Left lung (tissue), 14 donors: ENCODE measurements around the gene GSPT1. TPM values are rescaled to one million over a fixed set of nuclear protein-coding genes. Genes with fewer than 3 reads are reported as not detected.
"Not testable (repeated sequence)": the region's sequence is repeated elsewhere in the genome, so short reads cannot be mapped to it uniquely, and the experiment has no call there.

ENCODE experiments used
- ATAC-seq: fragments of 200-7000 bp; cut with Tn5 transposase; one replicate; pipeline ENCODE4 v1.9.1; 2020; ENCODE audit warnings: moderate library complexity
- DNase-seq, 4 donors: peaks; one replicate each; pipeline ENCODE4 v3.0.0-alpha.2; 2013 to 2020
- H3K27ac ChIP-seq, 2 donors: fragments of 200-600 bp; sonication (generic) in 1 of 2; one replicate each; pipeline versions ENCODE4 v1.5.0 to v1.8.0; 2020 to 2021
- H3K27me3 ChIP-seq, 2 donors: fragments of 200-600 bp; sonication (generic) in 1 of 2; one replicate each; pipeline versions ENCODE4 v1.5.0 to v1.8.0; 2020 to 2021
- H3K36me3 ChIP-seq, 2 donors: fragments of 200-600 bp; sonication (generic) in 1 of 2; one replicate each; pipeline versions ENCODE4 v1.5.0 to v1.8.0; 2020 to 2021
- H3K4me1 ChIP-seq, 2 donors: fragments of 200-600 bp; one replicate each; pipeline ENCODE4 v1.8.0; 2021
- H3K4me3 ChIP-seq, 2 donors: fragments of 200-600 bp; sonication (generic) in 1 of 2; one replicate each; pipeline versions ENCODE4 v1.5.0 to v1.8.0; 2020 to 2021; ENCODE audit warnings: mild to moderate bottlenecking in 1 of 2
- H3K9me3 ChIP-seq, 2 donors: fragments of 200-600 bp; sonication (generic) in 1 of 2; one replicate each; pipeline versions ENCODE4 v1.5.0 to v1.8.0; 2020 to 2021
- CTCF ChIP-seq, 2 donors: fragments of 200-600 bp; sonication (generic) in 1 of 2; IDR thresholded peaks; one replicate each; pipeline versions ENCODE4 v1.5.0 to v1.8.0; 2021; ENCODE audit warnings: antibody characterized with exemption in 2 of 2
- intact Hi-C, 2 donors: fragments of 100-400 bp; cut with DNase I; formaldehyde crosslinking; loops; one replicate each; pipeline versions ENCODE4 v1.11.2 to v1.14.2; 2022
- long read RNA-seq, 12 donors: library from polyadenylated mRNA in 2 of 12; unstranded in 2 of 12; transcript quantifications; one replicate each; pipeline ENCODE4 v2.0.0 and lab custom pipeline, GENCODE V29; 2019 to 2026
- polyA plus RNA-seq, 6 donors: library from polyadenylated mRNA; unstranded; fragments of 120-200 nt; gene quantifications; one replicate each; pipeline ENCODE4 v1.2.1, GENCODE V29; 2013; ENCODE audit not compliant: insufficient read length in 6 of 6
- total RNA-seq, 2 donors: library from RNA; stranded (reverse); fragmentation: NEBNext Ultra II Directional; extraction: Animal tissue kit (Norgen Biotek cat#: 25700); gene quantifications; one replicate each; pipeline ENCODE4 v1.2.1, GENCODE V29; 2021
- donor health status: DM: no; HTN: yes; CAD: no.
- donor health status: DM: no; HTN: no; CAD: no.

GSPT1 gene
- 100 to 1,000 TPM; 110 to 140 TPM for total RNA-seq
- 100 to 1,000 TPM in 5 of 6 donors, 10 to 100 TPM in 1; 93.5 to 109 (median 105) TPM for polyA plus RNA-seq
- long read RNA-seq, donor 1, full-length matches to known transcripts: 26 of 32 reads
- long read RNA-seq, donor 1, partial matches to known transcripts: 6 of 32 reads
- long read RNA-seq, donor 1, other reads (novel, unspliced or antisense): 0 of 32 reads
- long read RNA-seq, donor 2, full-length matches to known transcripts: 20 of 28 reads
- long read RNA-seq, donor 2, partial matches to known transcripts: 8 of 28 reads
- long read RNA-seq, donor 2, other reads (novel, unspliced or antisense): 0 of 28 reads
- long read RNA-seq, donor 3, full-length matches to known transcripts: 8 of 14 reads
- long read RNA-seq, donor 3, partial matches to known transcripts: 6 of 14 reads
- long read RNA-seq, donor 3, other reads (novel, unspliced or antisense): 0 of 14 reads
- long read RNA-seq, donor 4, partial matches to known transcripts: 8 of 9 reads
- long read RNA-seq, donor 4, other reads (novel, unspliced or antisense): 1 of 9 reads
- long read RNA-seq, donor 5, full-length matches to known transcripts: 10 of 15 reads
- long read RNA-seq, donor 5, partial matches to known transcripts: 5 of 15 reads
- long read RNA-seq, donor 5, other reads (novel, unspliced or antisense): 0 of 15 reads
- long read RNA-seq, donor 6, full-length matches to known transcripts: 10 of 18 reads
- long read RNA-seq, donor 6, partial matches to known transcripts: 8 of 18 reads
- long read RNA-seq, donor 6, other reads (novel, unspliced or antisense): 0 of 18 reads
- long read RNA-seq, donor 7, full-length matches to known transcripts: 10 of 10 reads
- long read RNA-seq, donor 7, partial matches to known transcripts: 0 of 10 reads
- long read RNA-seq, donor 7, other reads (novel, unspliced or antisense): 0 of 10 reads
- long read RNA-seq, donor 8, full-length matches to known transcripts: 16 of 16 reads
- long read RNA-seq, donor 8, partial matches to known transcripts: 0 of 16 reads
- long read RNA-seq, donor 8, other reads (novel, unspliced or antisense): 0 of 16 reads
- long read RNA-seq, donor 9: 0 reads
- long read RNA-seq, donor 10, full-length matches to known transcripts: 7 of 26 reads
- long read RNA-seq, donor 10, partial matches to known transcripts: 18 of 26 reads
- long read RNA-seq, donor 10, other reads (novel, unspliced or antisense): 1 of 26 reads
- long read RNA-seq, donor 11: 0 reads
- long read RNA-seq, donor 12, full-length matches to known transcripts: 15 of 15 reads
- long read RNA-seq, donor 12, partial matches to known transcripts: 0 of 15 reads
- long read RNA-seq, donor 12, other reads (novel, unspliced or antisense): 0 of 15 reads

GRCh38 chr16:11915644-11916523, at the start of gene GSPT1:
TSS of gene GSPT1 (minus strand) at chr16:11915956. CDS start at chr16:11915720, 236 bp downstream.
- DNase-seq (peak; percentile 97 to 100 (median 99)), ATAC-seq (peak; percentile 93)
- H3K27ac ChIP-seq: peak within 1 kb of the TSS; percentile 94 to 95
- H3K9me3 ChIP-seq: no peaks in the 10 kb centered on the region
- peak within 1 kb of the TSS; percentile 85 to 86 for H3K4me3 ChIP-seq
- no peaks in the 10 kb centered on the region for H3K36me3 ChIP-seq
- H3K4me1 ChIP-seq: peaks cover 13 to 38% of the 10 kb centered on the region in 2 donors
- intact Hi-C loops: loop anchor here in 1 of 2 donors (10.0 kb wide), 1 partner anchor 61 kb away; the partner anchor contains the start of gene RSL1D1
- no peaks in the 10 kb centered on the region for H3K27me3 ChIP-seq
- peak in 1 of 2 donors; percentile 74 for TF ChIP-seq CTCF (IDR thresholded peaks at IDR 0.05)

- H3K4me1 ChIP-seq: no peaks in the 10 kb centered on the region
- DNase-seq: no peak
- no peak within 1 kb of the TSS for H3K4me3 ChIP-seq
- ATAC-seq: no peak
- no peaks in the 10 kb centered on the region for H3K27me3 ChIP-seq
- H3K27ac ChIP-seq: no peak within 1 kb of the TSS
- intact Hi-C loops: no loop called here
- no peaks in the 10 kb centered on the region for H3K9me3 ChIP-seq
- no peaks in the 10 kb centered on the region for H3K36me3 ChIP-seq
- no peak for TF ChIP-seq CTCF (IDR thresholded peaks at IDR 0.05)
Measured at GRCh38 chr16:11964761-11965551, 49.2 kb upstream of the GSPT1 start, which contains the start of gene TNFRSF17. TSS of gene TNFRSF17 (plus strand) at chr16:11965210. CDS start at chr16:11965325, 115 bp downstream.

- no peaks in the 10 kb centered on the region for H3K36me3 ChIP-seq
- intact Hi-C loops: no loop called here
- DNase-seq (no peak), ATAC-seq (no peak)
- no peaks in the 10 kb centered on the region for H3K4me1 ChIP-seq
- H3K4me3 ChIP-seq: no peak overlapping the region
- no peak for TF ChIP-seq CTCF (IDR thresholded peaks at IDR 0.05)
- H3K27me3 ChIP-seq: no peaks in the 10 kb centered on the region
- H3K27ac ChIP-seq: no peak overlapping the region
- H3K9me3 ChIP-seq: no peaks in the 10 kb centered on the region
Measured at GRCh38 chr16:11963706-11964105, 48.0 kb upstream of the GSPT1 start.

- intact Hi-C loops, H3K4me1 ChIP-seq: not testable (repeated sequence)
Measured at GRCh38 chr16:11962978-11963377, 47.2 kb upstream of the GSPT1 start.

GRCh38 chr16:11962457-11962856, 46.7 kb upstream of the GSPT1 start:
- DNase-seq, H3K4me1 ChIP-seq, H3K9me3 ChIP-seq, H3K36me3 ChIP-seq, ATAC-seq, H3K4me3 ChIP-seq, H3K27me3 ChIP-seq, intact Hi-C loops, H3K27ac ChIP-seq: not testable (repeated sequence)

More at GRCh38 chr16:11962978-11963377, 47.2 kb upstream of the GSPT1 start:
- not testable (repeated sequence) for H3K27ac ChIP-seq, H3K27me3 ChIP-seq, H3K4me3 ChIP-seq, ATAC-seq, H3K36me3 ChIP-seq, H3K9me3 ChIP-seq, DNase-seq
